Kidney epithelial cell (primary cell): ENCODE data around the gene SNAP25. TPM values are rescaled to one million over a fixed set of nuclear protein-coding genes. Genes with fewer than 3 reads are reported as not detected.

Experiments used
- DNase-seq: peaks from one replicate; pipeline ENCODE4 v3.0.0-alpha.2; 2010; ENCODE audit warnings: low read depth
- H3K27me3 ChIP-seq: 2 replicates; pipeline ENCODE4 v1.6.0; 2011; ENCODE audit warnings: low read length; ENCODE audit not compliant: control insufficient read depth, insufficient read depth
- H3K36me3 ChIP-seq: 2 replicates; pipeline ENCODE4 v1.5.1; 2011; ENCODE audit warnings: low read length; ENCODE audit not compliant: control insufficient read depth, insufficient read depth
- H3K4me3 ChIP-seq: 2 replicates; pipeline ENCODE4 v1.5.1; 2011; ENCODE audit warnings: low read depth, mild to moderate bottlenecking, control low read depth, low read length
- total RNA-seq: library from RNA; depleted of rRNA; stranded (reverse); fragments of >200 nt; gene quantifications from 2 replicates; pipeline ENCODE4 v1.2.3, GENCODE V29; 2015
- TF ChIP-seq, protein P1 (sequence below): IDR thresholded peaks from 2 replicates; pipeline ENCODE4 v1.5.1; 2011; ENCODE audit warnings: mild to moderate bottlenecking, moderate library complexity, low read length, control low read depth, inconsistent platforms; ENCODE audit not compliant: insufficient read depth, poor library complexity, severe bottlenecking

SNAP25 gene
- total RNA-seq, 1 donor from 2014 or later = 1.0 TPM

DNA sequence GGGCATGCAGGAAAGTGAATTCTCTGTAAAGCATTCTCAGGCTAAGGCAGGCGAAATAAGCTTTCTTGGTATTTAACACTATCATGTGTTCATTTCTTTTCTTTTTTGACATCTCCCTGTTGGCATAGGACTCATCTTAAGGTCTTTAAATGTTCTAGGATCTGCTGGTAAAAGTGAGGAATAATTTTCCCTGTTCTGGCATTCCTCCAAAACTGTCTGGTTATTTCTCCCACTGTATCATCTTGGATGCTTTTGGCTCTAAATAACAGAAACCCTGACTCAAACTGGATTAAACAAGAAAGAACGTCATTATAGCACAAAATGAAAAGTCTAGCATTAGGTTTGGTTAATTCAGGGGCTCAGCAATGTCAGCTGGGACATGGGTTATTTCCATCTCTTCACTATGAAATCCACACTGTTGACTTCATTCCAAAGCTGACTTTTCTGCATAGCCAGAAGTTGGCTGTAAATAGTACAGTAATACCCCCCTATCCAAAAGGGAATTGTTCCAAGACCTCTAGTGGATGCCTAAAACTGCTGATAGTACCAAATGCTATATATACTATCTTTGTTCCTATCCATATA is 37.9 kb upstream of the SNAP25 start:
- H3K27me3 ChIP-seq = no peaks in the 10 kb centered on the region
- H3K36me3 ChIP-seq = no peaks in the 10 kb centered on the region
- TF ChIP-seq, protein P1, sequence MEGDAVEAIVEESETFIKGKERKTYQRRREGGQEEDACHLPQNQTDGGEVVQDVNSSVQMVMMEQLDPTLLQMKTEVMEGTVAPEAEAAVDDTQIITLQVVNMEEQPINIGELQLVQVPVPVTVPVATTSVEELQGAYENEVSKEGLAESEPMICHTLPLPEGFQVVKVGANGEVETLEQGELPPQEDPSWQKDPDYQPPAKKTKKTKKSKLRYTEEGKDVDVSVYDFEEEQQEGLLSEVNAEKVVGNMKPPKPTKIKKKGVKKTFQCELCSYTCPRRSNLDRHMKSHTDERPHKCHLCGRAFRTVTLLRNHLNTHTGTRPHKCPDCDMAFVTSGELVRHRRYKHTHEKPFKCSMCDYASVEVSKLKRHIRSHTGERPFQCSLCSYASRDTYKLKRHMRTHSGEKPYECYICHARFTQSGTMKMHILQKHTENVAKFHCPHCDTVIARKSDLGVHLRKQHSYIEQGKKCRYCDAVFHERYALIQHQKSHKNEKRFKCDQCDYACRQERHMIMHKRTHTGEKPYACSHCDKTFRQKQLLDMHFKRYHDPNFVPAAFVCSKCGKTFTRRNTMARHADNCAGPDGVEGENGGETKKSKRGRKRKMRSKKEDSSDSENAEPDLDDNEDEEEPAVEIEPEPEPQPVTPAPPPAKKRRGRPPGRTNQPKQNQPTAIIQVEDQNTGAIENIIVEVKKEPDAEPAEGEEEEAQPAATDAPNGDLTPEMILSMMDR = no peak
- no peak overlapping the region for H3K4me3 ChIP-seq
- DNase-seq = no peak

DNA sequence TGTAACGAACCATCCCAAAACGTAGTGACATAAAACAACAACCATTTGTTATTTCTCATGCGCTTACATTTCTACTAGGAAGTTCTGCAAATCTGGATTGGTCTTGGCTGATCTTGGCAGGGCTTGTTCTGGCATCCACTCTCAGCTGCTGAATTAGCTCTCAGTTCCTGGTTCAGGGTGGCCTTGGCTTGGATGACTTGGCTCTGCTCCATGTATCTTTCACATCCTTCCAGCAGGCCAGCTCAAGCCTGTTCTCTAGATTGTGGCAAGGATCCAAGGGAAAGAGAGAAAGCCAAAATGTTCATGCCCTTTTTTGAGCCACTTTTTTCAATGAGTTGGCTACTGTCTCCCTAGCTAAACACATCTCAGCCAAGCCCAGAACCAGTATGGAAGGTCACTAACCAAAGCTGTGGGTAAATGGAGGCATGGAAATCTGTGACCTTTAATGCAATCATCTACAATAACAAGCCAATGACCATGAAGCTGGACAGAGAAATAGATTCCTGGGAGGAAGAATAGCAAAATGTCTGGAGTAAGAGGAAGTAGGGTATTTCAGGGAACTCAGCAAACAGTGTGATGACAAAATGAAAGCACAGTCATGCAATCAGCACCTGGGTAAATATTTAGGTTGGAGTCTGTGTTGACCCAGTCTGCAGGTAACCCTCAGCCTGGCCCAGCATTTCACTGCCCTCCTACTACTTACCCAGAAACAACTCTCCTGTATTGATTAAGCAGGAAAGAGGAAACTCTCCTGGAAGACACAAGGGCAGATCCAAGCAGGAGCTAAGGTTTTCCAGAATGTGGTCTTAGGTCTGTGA is 32.7 kb upstream of the SNAP25 start:
- Histone ChIP-seq H3K4me3 (no peak overlapping the region), H3K36me3 (no peaks in the 10 kb centered on the region), H3K27me3 (no peaks in the 10 kb centered on the region)
- DNase-seq = no peak
- TF ChIP-seq, protein P1 = no peak

DNA sequence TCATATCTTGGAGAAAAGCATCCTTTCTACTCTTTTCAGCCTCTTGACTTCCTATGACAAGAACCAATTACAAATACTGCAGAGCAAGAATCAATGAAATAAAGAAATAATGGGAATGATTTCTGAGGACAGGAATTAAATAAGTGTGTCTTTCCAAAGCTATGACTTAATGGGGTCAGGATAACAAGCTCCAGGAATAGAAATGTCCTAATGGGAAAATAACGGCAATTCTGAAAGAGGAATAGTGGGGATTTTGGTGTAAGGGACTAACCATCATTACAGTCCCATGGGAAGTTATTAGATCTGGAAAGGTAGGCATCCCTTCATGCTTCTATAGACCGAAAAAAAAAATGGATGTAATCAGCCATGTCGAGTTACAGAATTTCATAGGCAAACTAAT is 28.2 kb upstream of the SNAP25 start:
- TF ChIP-seq, protein P1 = no peak
- Histone ChIP-seq H3K4me3 (no peak overlapping the region), H3K27me3 (no peaks in the 10 kb centered on the region), H3K36me3 (no peaks in the 10 kb centered on the region)
- DNase-seq = no peak

DNA sequence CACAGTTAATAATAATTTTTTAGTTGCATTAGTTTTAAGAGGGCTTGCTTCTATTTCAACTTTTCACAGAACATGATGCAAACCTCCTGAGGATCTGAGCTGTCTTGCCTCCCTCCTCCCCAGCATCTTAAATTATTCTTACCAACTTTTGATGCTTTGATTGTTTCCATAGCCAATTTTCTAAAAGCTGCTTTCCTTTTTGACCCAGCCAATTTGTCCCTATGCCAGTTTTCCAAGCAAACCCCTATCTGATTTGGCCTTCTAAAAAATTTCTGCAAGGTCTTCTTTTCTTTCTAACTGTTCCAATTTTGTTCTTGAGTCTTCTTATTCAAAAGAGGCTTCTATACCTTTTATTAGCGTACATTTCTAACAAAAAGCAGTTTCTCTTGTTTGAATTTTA is 26.5 kb upstream of the SNAP25 start:
- Histone ChIP-seq H3K36me3 (no peaks in the 10 kb centered on the region), H3K4me3 (no peak overlapping the region), H3K27me3 (no peaks in the 10 kb centered on the region)
- no peak for DNase-seq
- TF ChIP-seq, protein P1 = no peak

DNA sequence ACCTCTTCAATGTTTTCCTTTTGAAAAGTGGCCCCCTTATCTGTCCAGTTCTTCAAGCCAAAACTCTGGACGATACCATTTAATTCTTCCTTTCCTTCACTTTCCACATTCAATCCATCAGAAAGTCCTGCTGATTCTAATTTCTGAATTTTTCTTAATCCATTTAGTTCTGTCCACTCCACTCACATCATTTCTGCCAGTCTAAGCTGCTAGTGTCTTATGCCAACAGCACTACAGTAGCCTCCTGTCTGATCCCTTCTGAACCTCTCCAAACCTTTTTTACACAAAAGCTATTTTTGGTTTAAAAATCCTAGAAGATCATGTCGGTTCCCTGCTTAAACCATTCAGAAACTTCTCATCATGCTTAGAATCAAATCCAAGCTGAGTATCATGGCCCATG is 24.5 kb upstream of the SNAP25 start:
- Histone ChIP-seq H3K4me3 (no peak overlapping the region), H3K27me3 (no peaks in the 10 kb centered on the region), H3K36me3 (no peaks in the 10 kb centered on the region)
- TF ChIP-seq, protein P1 = no peak
- DNase-seq = no peak
